GM10248 (cell line): ENCODE data around the gene FAM217A.

ENCODE experiments used
- CTCF ChIA-PET: fragments of 300-600 bp; sonication (Branson Sonifier 250); formaldehyde crosslinking; extraction: SDS; loops from one replicate; lab custom pipeline; 2021; ENCODE audit warnings: antibody characterized with exemption; lab: Yijun Ruan, JAX
- POLR2A ChIA-PET: fragments of 350-650 bp; sonication (Branson Sonifier 250); formaldehyde crosslinking; extraction: SDS; loops from one replicate; lab custom pipeline; 2020; ENCODE audit warnings: antibody characterized with exemption; lab: Yijun Ruan, JAX
- DNase-seq: peaks from one replicate; pipeline ENCODE4 v3.0.0; 2012; ENCODE audit errors: extremely low spot score
- TF ChIP-seq, protein P1 (sequence below): IDR thresholded peaks from 2 replicates; pipeline ENCODE4 v1.5.1; 2012; ENCODE audit warnings: mild to moderate bottlenecking, low read depth; ENCODE audit errors: extremely low read depth, missing control alignments, control extremely low read depth

FAM217A gene

DNA sequence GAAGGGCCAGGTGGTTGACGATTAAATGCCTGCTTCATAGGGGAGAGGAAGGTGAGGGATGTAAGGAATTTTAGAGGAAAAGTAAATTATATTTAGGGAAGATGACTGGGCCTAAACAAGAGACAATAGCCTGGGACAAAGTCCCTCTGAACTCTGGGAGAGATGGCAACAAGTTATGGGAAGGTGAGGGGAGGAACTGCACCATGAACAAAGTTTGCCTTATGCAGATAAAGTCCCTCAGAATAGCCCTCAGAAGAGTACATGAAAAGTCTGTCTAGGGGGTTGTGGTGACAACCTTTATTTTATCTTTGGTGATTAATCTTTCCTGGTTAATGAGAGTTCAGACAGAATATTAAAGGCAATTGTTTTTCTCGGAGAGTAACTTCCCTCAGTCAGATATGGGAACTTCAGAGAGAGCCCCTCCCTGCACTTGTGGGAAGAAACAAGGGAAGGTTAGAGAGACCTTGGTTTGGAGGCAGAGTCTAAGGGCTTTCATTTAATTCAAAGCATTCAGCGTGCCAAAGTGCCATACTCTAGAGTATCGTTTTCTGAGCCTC is 27.1 kb upstream of the FAM217A start:
- DNase-seq: no peak
- POLR2A ChIA-PET: no interaction called here
- TF ChIP-seq, protein P1, sequence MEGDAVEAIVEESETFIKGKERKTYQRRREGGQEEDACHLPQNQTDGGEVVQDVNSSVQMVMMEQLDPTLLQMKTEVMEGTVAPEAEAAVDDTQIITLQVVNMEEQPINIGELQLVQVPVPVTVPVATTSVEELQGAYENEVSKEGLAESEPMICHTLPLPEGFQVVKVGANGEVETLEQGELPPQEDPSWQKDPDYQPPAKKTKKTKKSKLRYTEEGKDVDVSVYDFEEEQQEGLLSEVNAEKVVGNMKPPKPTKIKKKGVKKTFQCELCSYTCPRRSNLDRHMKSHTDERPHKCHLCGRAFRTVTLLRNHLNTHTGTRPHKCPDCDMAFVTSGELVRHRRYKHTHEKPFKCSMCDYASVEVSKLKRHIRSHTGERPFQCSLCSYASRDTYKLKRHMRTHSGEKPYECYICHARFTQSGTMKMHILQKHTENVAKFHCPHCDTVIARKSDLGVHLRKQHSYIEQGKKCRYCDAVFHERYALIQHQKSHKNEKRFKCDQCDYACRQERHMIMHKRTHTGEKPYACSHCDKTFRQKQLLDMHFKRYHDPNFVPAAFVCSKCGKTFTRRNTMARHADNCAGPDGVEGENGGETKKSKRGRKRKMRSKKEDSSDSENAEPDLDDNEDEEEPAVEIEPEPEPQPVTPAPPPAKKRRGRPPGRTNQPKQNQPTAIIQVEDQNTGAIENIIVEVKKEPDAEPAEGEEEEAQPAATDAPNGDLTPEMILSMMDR: no peak
- CTCF ChIA-PET: interaction anchor here (0.7 kb wide), 1 partner anchor 12 kb away, joined by 3 read pairs; no protein-coding TSS in a partner anchor

DNA sequence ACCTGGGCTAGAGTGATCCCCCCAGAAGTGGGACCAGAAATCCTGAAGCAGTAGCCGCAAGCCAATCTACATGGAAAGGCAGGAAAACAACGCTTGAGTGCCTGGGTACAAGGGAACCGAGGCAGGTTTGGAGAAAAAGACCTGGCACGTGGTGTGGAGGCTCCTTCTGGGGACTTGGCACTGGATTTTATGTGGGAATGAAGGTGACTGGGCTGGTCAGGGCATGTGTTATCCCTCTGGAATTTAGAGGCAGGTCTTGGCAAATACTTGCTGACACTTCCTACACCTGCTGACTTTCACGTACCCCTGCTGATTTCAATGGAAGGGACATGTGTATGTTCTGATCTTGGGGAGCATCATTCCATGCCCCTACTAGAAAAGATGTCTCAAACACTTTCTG is 25.0 kb upstream of the FAM217A start:
- no peak for DNase-seq
- ChIA-PET POLR2A (no interaction called here), CTCF (no interaction called here)
- TF ChIP-seq, protein P1: no peak

DNA sequence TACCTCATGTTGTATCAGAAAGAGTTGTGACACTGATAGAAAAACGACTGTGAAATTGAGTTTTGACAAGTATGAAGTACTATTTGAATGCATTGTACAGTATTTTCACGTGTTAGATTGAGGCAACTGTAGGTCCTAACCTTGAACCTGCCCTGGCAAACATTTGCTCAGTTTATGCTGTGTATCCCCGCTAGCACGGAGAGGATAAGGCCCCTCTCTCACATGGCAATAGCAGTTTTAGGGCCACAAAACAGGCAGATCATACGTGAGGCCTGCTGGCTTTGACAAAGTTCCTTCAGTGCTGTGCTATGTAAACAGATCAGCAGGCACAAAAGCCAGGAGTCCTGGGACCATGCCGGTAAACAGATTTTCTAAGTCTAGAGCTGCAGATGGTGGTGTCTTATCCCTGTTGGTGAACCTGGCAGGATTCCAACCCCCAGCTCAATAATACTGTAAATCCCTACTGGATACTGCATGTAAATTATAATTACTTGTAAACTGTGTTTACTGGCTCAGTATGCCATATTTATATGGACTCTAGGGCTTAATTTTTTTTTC is 23.8 kb upstream of the FAM217A start:
- no peak for DNase-seq
- TF ChIP-seq, protein P1: no peak
- ChIA-PET POLR2A (no interaction called here), CTCF (interaction anchor here (1.2 to 1.6 kb wide), 2 partner anchors 15 to 18 kb away, joined by 3 to 4 read pairs; no protein-coding TSS in a partner anchor)

DNA sequence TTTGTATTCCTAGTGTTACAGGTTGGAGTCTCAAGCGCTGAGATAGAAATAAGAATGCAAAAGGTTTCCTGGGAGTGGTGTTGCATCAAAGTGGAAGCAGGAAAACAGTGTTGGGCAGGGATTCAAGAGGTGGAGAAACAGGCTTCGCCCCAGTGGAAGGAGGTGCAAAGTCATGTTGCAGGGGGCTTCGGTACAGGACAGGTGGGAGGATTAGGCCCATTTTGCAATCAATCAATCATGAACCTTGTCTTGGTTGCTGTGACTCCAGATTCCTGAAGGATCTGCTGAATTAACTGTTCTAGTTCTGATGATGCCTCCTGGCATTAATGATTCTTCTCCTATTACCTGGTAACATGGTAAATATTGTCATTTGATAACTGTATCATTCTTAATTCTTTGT is 22.4 kb upstream of the FAM217A start:
- DNase-seq: no peak
- TF ChIP-seq, protein P1: no peak
- ChIA-PET POLR2A (no interaction called here), CTCF (interaction anchor here (1.2 to 1.6 kb wide), 2 partner anchors 16 to 17 kb away, joined by 3 to 4 read pairs; no protein-coding TSS in a partner anchor)

DNA sequence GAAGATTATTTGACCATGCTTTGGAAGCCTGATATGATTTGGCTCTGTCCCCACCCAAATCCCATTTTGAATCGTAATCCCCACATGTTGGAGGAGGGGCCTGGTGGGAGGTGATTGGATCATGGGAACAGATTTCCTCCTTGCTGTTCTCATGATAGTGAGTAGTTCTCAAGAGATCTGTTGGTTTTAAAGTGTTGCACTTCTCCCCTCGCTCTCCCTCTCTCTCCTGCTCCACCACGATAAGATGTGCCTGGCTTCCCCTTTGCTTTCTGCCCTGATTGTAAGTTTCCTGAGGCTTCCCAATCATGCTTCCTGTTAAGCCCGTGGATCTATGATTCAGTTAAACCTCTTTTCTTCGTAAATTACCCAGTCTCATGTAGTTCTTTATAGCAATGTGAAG is 21.7 kb upstream of the FAM217A start:
- ChIA-PET CTCF (interaction anchor here (1.6 kb wide), 1 partner anchor 10 kb away, joined by 4 read pairs; no protein-coding TSS in a partner anchor), POLR2A (no interaction called here)
- TF ChIP-seq, protein P1: no peak
- no peak for DNase-seq

DNA sequence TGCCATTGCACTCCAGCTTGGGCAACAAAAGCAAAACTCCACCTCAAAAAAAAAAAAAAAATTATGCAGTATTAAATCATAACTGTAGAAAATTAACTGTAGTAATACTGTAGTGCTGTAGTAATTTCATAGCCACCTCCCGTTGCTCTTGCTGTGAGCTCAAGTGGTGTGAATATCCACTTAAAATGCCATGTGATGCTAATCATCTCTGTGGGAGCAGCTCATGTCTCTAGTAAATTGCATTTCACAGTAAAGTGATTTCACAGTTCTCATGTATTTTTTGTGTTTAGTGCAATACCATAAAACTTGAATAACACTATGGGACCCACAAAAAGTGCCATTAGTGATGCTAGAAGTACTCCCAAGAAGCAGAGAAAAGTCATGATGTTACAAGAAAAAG is 14.4 kb upstream of the FAM217A start:
- POLR2A ChIA-PET: no interaction called here
- TF ChIP-seq, protein P1: no peak
- CTCF ChIA-PET: interaction anchor here (0.7 kb wide), 1 partner anchor 45 kb away, joined by 3 read pairs; no protein-coding TSS in a partner anchor
- DNase-seq: no peak
